ENCODE results near the gene HDGF. TPM values are rescaled to one million over a fixed set of nuclear protein-coding genes. Genes with fewer than 3 reads are reported as not detected.

HDGF gene
- total RNA-seq, 4 donors from 2014 or later, result 124 to 239 (median 167) TPM

DNA sequence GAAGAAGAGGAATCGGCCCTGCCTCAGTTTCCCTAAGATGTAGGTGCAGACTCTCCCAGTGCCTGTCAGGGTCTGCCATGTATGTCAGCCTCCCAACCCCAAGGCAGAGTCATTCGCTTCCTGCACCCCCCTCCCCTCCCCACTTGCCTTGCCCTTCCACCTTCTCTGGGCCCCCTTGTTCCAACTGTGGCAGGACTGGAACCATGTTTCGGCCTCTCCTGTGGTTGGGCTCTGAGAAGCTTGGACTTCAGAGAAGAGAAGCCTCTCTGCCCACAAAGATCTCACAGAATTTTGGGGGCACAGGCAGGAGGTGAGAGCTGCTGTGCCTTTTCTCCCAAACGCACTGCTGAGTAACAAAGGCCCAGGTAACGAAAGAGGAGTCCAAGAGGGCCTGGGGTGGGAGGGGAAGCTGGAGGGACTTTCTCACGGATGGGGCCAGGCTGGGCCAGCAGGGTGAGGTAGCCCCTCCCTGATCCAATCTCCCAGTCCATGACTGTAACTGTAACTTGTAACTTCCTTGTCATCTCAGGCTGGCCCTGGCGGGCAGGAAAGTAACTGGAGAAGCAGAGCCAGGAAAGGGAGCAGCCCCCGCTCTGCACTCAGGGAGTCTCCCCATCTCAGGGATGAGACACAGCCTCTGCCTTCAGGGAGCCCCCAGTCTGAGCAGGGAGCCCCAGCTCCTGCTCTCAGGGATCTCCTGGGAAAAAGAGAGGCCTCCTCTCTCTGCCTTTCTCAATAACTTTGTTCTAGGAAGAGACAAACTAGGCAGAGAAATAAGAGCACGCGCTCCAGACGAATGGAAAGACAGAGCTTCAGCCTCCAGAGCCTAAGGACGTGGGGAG, 57.4 kb downstream of the HDGF start:
- H3K27ac ChIP-seq (replicated peaks in 1 of 4), result no peak overlapping the region
- H3K4me3 ChIP-seq, result no peak overlapping the region
- intact Hi-C loops (cut with DNase I), result no loop called here
- H3K9me3 ChIP-seq, result no peaks in the 10 kb centered on the region
- DNase-seq (ENCODE audit: extremely low spot score), result no peak
- peaks cover 0 to 3% (median 0%) of the 10 kb centered on the region in 4 donors for H3K36me3 ChIP-seq
- peaks cover 7 to 27% (median 16%) of the 10 kb centered on the region in 4 donors for H3K4me1 ChIP-seq
- no peak for TF ChIP-seq EP300 (IDR thresholded peaks at IDR 0.05)
- TF ChIP-seq POLR2A (IDR thresholded peaks at IDR 0.05; ENCODE audit: low read depth), result no peak
- TF ChIP-seq, protein P1, sequence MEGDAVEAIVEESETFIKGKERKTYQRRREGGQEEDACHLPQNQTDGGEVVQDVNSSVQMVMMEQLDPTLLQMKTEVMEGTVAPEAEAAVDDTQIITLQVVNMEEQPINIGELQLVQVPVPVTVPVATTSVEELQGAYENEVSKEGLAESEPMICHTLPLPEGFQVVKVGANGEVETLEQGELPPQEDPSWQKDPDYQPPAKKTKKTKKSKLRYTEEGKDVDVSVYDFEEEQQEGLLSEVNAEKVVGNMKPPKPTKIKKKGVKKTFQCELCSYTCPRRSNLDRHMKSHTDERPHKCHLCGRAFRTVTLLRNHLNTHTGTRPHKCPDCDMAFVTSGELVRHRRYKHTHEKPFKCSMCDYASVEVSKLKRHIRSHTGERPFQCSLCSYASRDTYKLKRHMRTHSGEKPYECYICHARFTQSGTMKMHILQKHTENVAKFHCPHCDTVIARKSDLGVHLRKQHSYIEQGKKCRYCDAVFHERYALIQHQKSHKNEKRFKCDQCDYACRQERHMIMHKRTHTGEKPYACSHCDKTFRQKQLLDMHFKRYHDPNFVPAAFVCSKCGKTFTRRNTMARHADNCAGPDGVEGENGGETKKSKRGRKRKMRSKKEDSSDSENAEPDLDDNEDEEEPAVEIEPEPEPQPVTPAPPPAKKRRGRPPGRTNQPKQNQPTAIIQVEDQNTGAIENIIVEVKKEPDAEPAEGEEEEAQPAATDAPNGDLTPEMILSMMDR (IDR thresholded peaks at IDR 0.05), result no peak
- TF ChIP-seq POLR2AphosphoS5 (IDR thresholded peaks at IDR 0.05), result no peak
- WGBS, result 90% methylated on average over 11 of the region's 12 CpGs
- H3K27me3 ChIP-seq, result peaks cover 0 to 49% (median 2%) of the 10 kb centered on the region in 4 donors

DNA sequence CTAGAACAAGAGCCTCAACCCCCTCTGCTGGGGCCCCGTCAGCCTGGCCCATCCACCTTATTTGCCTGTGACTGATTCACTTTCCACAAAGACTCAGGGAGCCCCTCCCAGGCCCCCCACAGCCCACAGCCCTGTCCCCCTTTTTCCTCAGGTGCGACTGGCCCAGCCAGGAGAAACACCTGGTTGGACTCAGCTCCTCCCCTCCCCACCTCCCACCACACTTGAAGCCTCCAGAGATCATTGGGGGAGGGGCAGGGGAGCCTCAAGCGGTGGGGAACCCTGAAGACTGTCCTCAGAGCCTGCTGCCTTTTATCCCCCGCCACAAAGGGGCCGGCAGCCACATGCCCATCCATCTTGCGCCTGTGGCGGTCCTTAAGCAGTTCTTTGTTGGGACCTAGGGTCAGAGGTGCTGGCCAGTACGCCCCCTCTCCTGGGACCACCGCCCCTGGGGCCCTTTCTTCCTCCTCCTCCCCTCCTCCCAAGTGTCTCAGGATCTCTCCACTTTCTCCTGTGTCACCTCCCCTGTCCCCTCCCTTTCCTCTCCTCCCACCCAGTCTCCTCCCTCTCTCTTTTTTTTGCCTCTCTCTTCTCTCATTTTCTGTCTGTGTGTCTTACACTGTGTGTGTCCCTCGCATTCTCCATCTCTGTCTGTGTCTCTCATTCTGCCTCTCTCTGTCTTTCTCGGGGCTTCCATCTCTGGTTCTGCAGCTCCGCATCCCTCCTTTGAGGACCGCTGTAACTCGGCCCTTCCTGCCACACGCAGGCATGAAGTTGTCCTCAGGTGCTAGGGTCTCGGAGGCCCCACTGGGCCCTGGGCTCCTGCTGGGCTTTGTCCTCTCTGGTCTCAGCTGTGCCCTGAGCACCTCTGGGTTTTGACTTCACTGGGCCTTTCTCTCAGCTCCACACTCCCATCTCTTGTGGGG, 58.3 kb downstream of the HDGF start:
- H3K4me3 ChIP-seq, result no peak overlapping the region
- H3K4me1 ChIP-seq, result peaks cover 7 to 28% (median 19%) of the 10 kb centered on the region in 4 donors
- intact Hi-C loops (cut with DNase I), result no loop called here
- no peak for DNase-seq (ENCODE audit: extremely low spot score)
- 59% methylated on average over 11 of the region's 16 CpGs for WGBS
- H3K27me3 ChIP-seq, result peaks cover 0 to 57% (median 2%) of the 10 kb centered on the region in 4 donors
- no peaks in the 10 kb centered on the region for H3K36me3 ChIP-seq
- H3K9me3 ChIP-seq, result no peaks in the 10 kb centered on the region
- no peak overlapping the region for H3K27ac ChIP-seq (replicated peaks in 1 of 4)
- no peak for TF ChIP-seq POLR2AphosphoS5 (IDR thresholded peaks at IDR 0.05)
- TF ChIP-seq POLR2A (IDR thresholded peaks at IDR 0.05; ENCODE audit: low read depth), result no peak
- TF ChIP-seq, protein P1 (IDR thresholded peaks at IDR 0.05), result no peak
- TF ChIP-seq EP300 (IDR thresholded peaks at IDR 0.05), result no peak

DNA sequence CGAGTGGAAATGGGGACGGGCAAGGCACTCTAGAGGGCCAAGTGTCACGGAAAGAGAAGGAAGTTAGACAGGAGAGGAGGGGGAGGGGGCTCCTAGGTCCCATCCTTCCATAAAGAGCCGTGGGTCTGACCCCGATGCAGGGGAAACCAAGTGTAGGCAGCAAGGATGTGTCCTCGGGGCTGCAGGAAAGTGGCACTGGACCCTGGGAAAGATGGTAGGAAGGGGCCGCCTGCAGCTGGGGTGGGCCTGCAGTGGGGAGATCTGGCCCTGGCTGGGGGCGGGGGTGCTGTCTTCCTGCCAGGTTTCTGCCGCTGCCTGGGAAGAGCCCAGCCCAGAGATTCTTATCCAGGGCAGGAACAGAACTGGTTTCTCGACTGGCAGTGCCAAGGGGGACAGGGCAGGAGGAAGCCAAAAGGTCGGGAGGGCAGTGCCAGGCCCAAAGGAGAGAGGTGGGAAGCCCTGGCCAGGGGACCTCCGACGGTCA, 59.0 kb downstream of the HDGF start:
- intact Hi-C loops (cut with DNase I), result no loop called here
- Histone ChIP-seq H3K36me3 (no peaks in the 10 kb centered on the region), H3K27me3 (peaks cover 0 to 64% (median 2%) of the 10 kb centered on the region in 4 donors), H3K27ac (replicated peaks in 1 of 4) (no peak overlapping the region), H3K9me3 (no peaks in the 10 kb centered on the region), H3K4me1 (peaks cover 7 to 28% (median 19%) of the 10 kb centered on the region in 4 donors), H3K4me3 (no peak overlapping the region)
- TF ChIP-seq, protein P1 (IDR thresholded peaks at IDR 0.05), result no peak
- TF ChIP-seq POLR2A (IDR thresholded peaks at IDR 0.05; ENCODE audit: low read depth) (no peak), EP300 (IDR thresholded peaks at IDR 0.05) (no peak), POLR2AphosphoS5 (IDR thresholded peaks at IDR 0.05) (no peak)
- DNase-seq (ENCODE audit: extremely low spot score), result no peak
- 32% methylated on average over 13 of the region's 13 CpGs for WGBS

Other genes starting within 250 kb of the HDGF start
- 1 to 10 TPM in 1 of 4 donors, under 1 TPM in 2, not detected in 1; 0.06 to 1.1 (median 0.50) TPM for gene IQGAP3, start 179.1 kb downstream of the HDGF start, total RNA-seq
- not detected for gene TTC24, start 172.0 kb downstream of the HDGF start, total RNA-seq
- 10 to 100 TPM; 73.5 to 98.0 (median 85.2) TPM for gene NAXE, start 159.9 kb downstream of the HDGF start, total RNA-seq
- gene GPATCH4, start 150.2 kb downstream of the HDGF start, total RNA-seq, result 10 to 100 TPM; 22.6 to 32.8 (median 26.4) TPM
- 1 to 10 TPM in 3 of 4 donors, under 1 TPM in 1; 0.83 to 5.1 (median 2.2) TPM for gene HAPLN2, start 132.3 kb downstream of the HDGF start, total RNA-seq
- 1 to 10 TPM in 1 of 4 donors, under 1 TPM in 2, not detected in 1; 0.45 to 1.0 (median 0.99) TPM for gene BCAN, start 109.6 kb downstream of the HDGF start, total RNA-seq
- gene NES, start 74.3 kb downstream of the HDGF start, total RNA-seq, result 10 to 100 TPM; 16.6 to 37.4 (median 32.5) TPM
- 1 to 10 TPM; 1.2 to 6.4 (median 2.7) TPM for gene CRABP2, start 46.1 kb downstream of the HDGF start, total RNA-seq
- gene METTL25B, start 23.2 kb downstream of the HDGF start, total RNA-seq, result 10 to 100 TPM; 16.2 to 32.3 (median 18.0) TPM
- gene ISG20L2, start 22.9 kb downstream of the HDGF start, total RNA-seq, result 10 to 100 TPM; 16.2 to 20.0 (median 19.0) TPM
- 10 to 100 TPM; 43.5 to 67.4 (median 62.4) TPM for gene MRPL24, start 10.6 kb downstream of the HDGF start, total RNA-seq
- gene PRCC, start 15.9 kb upstream of the HDGF start, total RNA-seq, result 10 to 100 TPM; 21.2 to 43.6 (median 38.7) TPM
- 1 to 10 TPM in 1 of 4 donors, under 1 TPM in 2, not detected in 1; 0.83 to 2.7 (median 0.84) TPM for gene SH2D2A, start 65.2 kb upstream of the HDGF start, total RNA-seq
- gene INSRR, start 107.4 kb upstream of the HDGF start, total RNA-seq, result not detected
- 1 to 10 TPM in 3 of 4 donors, under 1 TPM in 1; 0.58 to 2.5 (median 1.8) TPM for gene NTRK1, start 109.2 kb upstream of the HDGF start, total RNA-seq
- 10 to 100 TPM in 2 of 4 donors, 1 to 10 TPM in 2; 6.1 to 13.6 (median 10.9) TPM for gene PEAR1, start 142.0 kb upstream of the HDGF start, total RNA-seq
- not detected for gene LRRC71, start 169.0 kb upstream of the HDGF start, total RNA-seq